NCI-H82 treated with DMSO at 0.1 percent for 48 hours (cell line): ENCODE measurements around the gene SOD3.

Source experiments
- DNase-seq: peaks from one replicate; lab custom pipeline; 2025; ENCODE audit not compliant: unreplicated experiment; lab: John Stamatoyannopoulos, UW

Gene SOD3

DNA sequence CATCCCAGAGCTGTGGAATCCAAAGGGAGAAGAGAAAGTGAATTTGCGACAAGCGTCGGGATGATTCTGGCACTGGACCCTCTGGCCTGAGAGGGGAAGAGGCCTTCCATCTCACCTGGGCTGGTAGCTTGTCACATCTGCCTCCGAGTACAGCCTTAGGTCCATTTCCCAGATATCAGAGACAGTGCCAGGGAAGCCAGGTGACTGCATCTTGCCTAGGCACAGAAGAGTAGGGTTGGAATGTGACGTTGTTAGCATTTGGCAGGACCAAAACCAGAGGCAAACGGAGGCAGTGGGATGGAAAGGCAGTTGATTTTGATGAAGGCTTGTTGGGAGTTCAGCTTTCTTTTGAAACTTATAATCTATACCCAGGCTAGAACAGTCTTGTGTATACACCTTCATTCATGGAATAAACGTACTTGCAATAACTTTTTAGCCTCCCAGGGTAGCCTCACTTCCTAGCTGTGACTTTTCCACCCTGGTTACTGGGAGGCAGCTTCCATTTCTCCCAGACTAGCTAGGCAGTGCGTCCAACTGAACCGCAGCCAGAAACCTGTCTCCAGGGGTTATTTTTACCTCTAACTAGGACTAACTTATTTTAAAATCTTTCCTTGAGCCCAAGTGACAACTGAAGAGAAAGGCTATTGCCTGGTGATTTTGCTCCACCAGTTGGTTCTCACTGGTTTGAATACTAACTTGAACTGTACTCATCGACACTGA lies 5.9 kb downstream of the SOD3 start:
- no peak for DNase-seq

DNA sequence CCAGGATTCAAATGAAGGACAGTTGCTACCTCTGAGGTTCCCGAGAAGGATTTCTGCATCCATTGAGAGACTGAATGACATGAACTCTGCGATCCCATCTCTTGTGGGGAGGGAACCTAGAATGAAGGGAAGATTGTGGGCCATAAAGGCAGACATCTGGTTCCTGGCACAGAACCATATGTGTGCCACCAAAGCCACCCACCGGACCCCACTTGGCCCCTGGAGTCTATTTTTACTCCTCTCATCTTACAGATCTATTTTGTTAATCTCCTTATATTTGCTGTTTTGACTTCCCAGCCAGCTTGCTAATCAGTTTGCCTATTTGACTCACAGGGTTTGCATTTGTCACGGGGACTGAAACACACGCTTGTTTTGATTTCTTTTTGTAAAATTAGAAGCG lies 7.3 kb downstream of the SOD3 start:
- DNase-seq = peak; percentile 50

DNA sequence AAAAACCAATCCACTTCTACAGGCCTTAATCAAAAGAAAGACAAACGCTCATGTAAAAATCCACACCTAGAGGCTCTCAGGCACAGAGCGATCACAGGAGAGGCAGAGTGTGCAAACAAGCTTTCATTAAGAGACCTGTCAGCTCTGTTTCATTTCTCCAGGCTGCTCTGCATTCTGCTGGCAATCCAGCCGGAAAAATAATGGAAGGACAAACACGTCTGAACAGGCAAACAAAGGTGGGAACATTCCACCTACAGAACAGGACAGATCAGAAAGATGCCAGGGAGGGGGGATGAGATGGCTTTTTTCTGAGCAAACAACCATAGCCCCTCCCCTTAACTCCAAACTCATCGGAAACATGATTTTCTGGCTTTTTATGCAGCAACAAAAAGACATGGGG lies 9.7 kb downstream of the SOD3 start:
- no peak for DNase-seq

DNA sequence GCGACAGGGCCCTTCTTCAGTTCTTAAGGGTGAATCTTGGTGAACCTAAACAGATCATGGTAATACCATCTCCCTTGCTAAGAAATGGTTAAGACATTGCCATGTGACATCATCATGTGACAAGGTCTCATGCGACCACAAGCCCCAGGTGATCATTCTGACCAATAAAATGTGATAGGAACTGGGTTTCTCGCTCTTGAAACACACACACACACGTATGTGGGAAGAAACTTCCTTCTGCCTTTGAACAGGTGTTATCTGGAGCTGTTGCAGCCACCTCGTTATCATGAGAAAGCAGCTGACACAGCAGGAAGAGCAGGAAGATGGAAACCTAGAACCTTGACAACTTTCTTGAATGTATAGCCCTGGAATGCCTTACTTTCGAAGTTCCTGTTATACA lies 10.2 kb downstream of the SOD3 start:
- no peak for DNase-seq

DNA sequence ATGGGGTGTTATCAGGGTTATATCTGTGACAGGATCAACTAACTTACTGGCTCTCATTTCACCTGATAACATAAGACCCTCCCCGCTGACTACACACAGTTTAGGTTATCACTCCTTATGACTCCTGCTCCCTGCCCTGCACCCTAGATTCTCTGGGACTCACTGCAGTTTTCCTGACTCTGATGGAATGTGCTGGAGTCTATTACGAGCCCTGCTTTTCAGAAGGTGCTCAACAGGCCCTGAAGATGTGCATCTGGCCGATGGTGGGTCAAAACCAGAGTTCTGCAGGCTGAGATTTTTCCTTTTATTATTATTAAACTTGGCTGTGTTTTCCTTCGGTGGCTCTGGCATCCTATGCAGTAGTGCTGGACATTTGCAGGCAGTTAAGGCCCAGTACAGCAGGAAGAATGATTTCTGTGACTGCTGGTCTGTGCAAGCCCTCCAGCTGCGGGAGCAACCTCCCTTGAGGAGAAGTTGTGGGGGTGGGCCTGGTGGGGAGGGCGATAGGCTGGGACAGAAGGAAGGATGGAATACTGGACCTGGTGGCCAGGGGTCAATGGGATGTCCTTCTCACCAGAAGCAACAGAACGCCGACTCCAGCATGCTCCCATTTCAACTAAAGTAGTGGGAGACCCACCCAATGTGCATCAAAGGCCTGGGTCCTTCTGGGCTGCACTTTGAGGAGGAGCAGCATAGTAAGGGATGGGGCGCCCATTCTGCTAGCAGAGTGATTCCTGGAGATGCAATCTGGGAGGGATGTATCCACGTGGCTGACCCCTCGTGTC lies 11.0 kb downstream of the SOD3 start:
- no peak for DNase-seq

DNA sequence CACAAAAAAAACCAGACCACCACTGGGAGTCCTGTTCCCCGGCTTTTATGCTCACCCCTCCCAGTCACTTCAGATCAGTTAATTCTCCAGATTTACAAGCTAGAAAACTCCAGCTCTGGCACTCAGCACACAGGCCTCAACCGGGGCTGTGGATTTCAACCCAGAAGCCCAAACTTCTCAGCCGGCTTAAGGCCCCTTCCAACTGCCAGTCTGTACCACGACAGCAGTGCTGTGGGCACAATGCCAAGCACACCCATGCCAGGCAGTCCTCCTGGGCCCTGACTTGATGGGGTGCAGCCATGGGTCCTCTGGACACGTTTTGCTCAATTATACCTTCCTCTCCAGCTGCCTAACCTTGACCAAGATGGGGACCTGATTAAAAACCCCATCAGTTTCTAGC lies 12.2 kb downstream of the SOD3 start:
- no peak for DNase-seq

DNA sequence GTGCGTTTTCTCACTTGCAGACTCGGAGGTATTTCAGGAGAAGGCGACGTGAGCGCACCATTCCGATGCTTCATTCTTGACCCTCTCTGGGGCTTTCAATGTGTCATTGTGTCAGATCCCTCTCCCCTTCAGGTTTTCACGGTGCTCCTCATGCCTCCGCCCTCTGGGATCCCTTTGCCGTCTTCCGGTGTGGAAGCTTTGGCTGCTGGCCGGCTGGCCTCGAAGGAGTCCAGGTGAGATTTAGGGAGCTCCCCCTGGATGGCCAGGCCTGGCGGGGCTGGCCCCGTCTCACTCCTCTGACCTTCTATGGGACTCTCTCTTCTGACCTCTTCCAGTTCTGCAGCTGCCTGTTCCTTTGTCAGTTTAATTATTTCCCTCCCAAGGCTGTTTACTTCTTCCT lies 12.9 kb downstream of the SOD3 start:
- no peak for DNase-seq

DNA sequence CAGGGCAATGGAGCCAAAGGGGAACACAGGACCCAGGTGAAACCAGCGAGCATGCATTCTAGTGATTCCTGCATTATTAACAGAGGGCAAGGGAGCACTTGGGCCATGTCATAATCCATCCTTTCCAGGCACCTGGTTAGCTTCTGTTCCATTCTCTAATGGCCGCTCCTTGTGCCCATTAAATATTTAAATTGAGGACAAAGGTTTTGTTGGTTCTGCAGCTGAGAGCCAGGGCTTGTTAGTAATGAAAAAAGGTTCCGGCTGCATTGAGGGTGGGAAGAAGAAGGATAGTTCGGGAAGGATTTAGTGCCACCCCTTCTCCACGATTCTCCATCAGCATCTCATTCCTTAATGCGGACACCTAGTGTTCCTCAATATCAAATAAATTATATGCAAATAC lies 13.6 kb downstream of the SOD3 start:
- no peak for DNase-seq

DNA sequence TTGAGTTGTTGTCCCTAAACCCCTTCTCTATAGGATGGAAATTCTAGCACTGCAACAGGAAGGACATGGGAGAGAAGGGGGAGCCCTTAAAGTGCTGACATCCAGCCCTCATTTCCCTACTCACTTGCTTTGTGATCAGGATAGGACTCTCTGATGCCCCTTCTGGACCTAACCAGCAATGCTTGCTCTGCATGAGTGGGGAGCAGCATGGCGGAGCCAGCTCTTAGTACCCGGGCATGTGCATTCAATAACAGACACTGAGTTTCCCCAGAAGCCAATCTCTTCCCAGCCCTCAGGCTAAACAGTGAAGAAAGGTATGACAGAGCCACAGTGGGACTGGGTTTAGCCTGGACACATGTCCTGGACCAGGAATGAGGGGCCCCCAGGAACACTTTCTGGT lies 14.0 kb downstream of the SOD3 start:
- no peak for DNase-seq

DNA sequence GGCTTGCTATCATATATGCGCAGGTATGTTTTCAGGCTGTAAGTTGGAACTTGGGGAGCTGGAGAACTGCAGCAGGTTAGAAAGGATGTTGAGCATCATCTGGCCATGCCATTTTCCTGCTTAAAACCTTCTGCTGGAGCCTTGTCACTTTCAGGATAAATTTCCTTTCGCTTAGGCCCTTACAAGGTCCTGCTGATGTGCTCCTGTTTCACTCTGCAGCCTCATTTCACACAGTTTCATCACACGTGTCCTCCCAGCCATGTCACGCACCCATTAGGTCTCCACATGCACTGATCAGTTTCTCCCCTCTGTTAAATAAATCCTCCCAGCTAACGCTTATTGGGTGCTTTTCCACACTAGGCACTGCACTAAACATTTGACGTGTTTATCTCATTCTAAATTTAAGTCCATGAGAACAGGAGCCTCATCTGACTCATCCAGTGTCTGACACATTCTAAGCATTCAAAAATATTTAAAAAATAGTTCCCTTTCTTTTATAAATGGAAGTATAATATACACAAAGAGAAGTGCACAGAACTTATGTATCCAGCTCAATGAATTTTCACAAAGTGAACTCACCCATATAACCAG lies 14.5 kb downstream of the SOD3 start:
- no peak for DNase-seq

DNA sequence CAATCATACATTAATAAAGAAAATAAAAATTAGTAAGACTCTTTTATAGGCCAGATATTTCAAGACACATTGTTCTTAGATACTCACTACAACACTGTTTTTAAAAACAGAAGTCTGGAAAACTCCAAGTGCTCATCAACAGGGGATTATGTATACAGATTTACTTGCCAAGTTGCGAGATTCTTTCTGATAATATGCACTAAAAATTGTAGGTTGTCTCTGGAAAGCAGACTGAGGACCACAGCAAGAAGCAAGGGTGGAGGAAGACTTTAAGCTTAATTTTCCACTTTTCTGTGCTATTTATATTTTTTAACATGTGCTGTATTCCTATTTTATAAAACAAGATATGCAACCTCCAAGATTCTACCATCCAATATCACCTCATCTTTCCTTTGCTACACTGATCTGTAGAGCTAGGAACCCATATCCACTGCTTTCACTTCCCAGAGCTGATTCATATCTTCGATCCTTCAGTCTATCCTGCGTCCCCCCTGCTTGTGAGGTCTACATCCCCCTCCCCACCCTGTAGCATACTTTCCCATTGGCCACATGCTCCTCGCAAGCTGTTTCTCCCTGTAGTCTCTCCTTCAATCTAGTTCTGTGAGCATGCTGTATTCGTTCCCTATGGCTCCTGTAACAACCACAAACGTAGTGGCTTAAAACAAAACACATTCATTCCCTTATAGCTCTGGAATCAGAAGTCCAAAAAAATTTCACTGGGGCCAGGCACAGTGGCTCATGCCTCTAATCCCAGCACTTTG lies 15.7 kb downstream of the SOD3 start:
- no peak for DNase-seq

DNA sequence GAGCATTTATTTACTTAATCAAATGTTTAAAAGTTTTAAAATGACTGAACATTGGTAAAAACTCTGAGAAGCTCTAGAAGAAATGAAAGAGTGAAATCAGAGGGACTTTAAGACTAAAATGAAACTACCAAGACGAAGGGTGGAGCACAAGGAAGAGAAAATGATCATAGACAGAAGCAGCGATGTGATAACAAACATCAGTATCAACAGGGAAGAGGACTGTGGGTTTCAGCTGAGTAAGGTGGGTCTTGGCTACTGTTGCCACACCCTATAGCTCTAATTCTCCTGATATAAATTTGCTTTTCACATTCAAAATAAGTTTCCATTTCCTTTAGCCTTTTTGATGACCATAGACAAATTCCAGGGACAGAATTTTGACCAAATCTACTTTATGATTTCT lies 18.4 kb downstream of the SOD3 start:
- no peak for DNase-seq

DNA sequence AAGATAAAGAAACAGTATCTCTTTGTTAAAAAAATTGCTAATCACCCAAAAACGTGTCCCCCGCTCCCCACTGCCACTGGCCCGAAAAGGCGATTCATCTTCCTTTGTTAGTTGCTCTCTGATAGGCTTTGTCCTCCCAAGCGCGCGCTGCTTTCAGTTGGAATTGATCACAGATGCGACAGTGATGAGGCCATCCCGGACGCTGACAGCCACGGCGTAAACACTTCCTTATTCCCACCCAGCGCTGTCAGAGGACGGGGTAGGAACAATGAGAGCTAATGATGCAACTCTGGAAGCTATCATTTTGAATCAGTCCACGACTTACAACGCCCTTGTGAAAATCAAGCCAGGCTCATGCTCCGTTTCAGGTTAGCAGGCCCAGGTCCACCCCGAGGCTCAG lies 21.4 kb downstream of the SOD3 start:
- no peak for DNase-seq

DNA sequence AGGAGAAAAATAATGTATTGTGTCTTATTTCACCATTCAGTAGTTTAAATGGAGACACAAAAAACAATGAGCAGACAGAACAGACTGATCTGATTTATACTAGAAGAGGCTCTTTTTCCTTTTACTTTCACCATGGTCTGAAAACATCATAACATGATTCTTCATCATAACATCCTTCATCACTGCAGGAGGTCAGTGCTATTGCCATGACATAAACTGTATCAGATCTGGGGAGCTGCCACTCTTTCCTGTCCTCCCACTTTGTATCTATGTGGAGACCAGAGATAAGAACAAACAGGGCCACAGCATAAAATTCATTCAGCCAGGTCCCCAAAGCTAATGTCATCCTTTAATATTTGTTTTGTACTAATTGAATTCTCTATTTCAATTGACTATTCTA lies 25.2 kb downstream of the SOD3 start:
- no peak for DNase-seq

DNA sequence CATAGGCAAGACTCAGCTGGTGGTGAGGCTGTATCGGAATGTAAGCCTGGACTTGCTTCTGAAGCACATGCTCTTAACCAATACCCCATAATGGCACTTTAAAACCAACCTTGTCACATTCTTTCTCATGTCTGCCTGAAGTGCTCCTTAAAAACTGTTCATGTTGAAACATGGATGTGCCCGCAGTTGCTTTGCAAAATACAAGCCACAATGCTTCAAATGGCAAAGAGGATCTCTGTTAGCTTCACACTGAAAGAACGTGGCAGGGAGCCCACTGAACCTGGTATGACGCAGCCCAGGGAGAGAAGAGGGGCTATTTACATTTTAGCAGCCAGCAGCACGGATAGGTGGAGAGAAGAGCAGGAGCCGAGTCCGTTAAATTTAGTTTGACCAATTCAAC lies 29.3 kb downstream of the SOD3 start:
- DNase-seq = no peak

DNA sequence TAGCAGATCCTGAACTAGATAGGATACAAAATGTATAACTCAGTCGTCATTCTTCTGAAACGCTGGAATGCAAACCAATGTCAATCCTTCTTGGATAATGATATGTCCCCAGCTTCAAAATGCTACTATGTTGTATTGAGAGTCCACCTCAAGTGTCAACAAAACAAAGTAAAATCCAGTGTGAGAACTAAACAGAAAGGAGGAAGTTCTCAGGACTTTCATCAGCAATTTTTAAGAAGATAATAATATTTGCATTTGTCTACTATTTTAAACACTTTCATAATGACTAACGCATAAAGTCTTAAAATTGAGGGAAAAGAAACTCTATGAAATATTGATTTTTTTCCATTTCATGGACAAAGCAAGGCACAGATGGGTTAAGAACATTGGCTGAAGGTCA lies 36.3 kb downstream of the SOD3 start:
- DNase-seq = no peak

DNA sequence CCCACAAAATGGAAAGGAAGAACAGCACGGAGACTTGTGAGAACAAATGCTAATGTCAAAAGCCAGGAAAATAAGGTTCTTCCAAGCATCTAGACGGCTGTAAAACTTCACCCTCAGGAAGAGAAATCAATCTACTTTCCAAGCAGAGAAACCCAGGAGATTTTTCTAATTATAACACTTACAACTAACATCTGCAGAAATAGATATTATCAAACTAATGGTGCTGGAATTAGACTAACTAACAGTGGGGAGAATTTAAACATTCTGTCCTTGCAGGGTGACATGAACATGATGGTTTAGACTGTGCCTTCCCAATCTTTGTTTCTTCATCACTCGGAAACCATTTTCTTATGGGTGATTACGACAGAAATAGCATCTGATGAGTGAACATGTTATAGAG lies 40.3 kb downstream of the SOD3 start:
- no peak for DNase-seq

DNA sequence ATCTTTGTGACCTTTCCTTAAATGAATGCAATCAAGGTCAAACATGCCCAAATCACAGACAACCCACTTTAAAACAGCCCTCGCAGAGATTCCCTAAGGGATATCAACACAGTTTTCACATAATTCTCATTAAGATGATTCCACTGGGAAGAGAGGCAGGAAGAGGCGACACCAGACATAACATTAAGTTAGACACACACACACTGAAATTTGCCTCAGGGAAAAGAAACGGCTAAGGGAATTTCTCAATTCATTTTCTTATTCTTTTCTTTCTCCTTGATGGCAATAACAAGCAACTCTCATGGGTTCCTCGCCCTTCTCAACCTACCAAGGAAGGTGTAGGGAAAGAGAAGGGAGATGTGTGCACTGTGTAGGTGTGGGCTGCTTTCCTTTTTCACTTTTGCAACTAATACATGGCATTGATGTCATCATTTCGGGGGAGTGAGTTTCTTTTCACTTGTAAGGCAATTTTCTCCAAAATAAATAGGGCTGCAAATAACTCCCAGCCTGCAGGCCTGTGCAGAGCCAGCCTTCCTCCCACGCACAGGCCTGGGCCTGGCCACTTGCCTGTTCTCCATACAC lies 41.4 kb downstream of the SOD3 start:
- DNase-seq = no peak

DNA sequence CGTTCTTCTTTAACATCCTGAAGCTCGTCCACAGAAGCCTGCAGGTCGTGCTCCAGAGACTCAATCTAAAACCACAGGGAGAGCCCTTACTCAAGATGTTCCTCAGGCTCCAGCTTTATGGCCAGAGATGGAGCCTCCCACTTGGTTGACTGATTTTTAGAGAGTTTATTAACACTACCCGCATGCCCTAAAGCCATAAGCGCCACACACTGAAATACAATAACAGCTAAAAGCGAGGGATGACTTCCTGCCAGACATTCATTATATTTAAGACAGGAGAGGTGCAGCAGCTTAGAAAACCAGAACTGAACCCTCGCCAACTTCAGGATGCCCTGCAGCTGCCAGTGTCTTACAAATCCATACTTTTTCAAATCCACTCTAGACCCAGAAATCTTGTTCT lies 42.0 kb downstream of the SOD3 start:
- no peak for DNase-seq

DNA sequence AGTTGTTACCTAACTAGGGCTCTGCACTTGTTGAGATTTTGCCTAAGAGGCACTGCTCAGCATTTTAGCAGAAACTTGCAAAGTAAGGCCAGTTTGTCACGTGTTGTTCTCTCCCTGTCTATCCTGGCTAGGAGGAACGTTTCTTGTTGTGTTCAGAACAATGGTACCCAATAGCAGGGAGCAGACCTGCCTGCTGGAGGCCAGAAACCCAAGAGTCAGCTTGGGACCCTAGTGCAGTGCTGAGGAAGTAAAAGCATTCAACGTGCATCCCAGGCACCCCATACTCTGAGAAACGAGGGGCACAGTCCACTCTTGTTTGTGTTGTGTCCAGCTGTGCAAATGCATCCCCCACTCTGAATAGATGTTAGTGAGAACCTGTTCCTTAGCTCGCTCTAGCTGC lies 42.4 kb downstream of the SOD3 start:
- DNase-seq = no peak

DNA sequence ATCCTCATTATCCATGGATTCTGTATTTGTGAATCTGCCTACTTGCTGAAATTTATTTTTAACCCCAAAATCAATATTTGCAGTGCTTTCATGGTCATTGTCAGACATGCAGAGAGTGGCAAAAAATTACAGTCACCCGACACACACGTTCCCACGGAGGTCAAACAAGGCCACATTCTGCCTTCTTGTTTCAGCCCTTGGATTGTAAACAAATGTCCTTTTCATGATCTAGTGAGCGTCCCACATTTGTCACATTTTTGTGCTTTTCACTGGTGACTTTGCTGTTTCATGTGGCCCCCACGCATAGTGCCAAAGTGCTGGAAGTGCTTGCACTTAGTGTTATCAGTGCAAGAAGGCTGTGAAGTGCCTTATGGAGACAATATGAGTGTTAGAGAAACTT lies 45.0 kb downstream of the SOD3 start:
- no peak for DNase-seq
